Activated CD4-positive, alpha-beta T cell treated with anti-CD3 and anti-CD28 coated beads, Interleukin-2, amount 10 ng/mL, durations not matched to agents 24 days and 14 days (primary cell): ENCODE measurements around the gene CAMK2D. TPM values are rescaled to one million over a fixed set of nuclear protein-coding genes. Genes with fewer than 3 reads are reported as not detected.

Source experiments
- DNase-seq: peaks from one replicate; pipeline ENCODE4 v3.0.0; 2022
- H3K27ac Mint-ChIP-seq: one replicate; pipeline ENCODE4 v1.8.0; 2022; ENCODE audit warnings: mild to moderate bottlenecking, mixed read lengths
- H3K27me3 Mint-ChIP-seq: one replicate; pipeline ENCODE4 v1.8.0; 2022; ENCODE audit warnings: mixed read lengths
- H3K36me3 Mint-ChIP-seq: one replicate; pipeline ENCODE4 v1.8.0; 2022; ENCODE audit warnings: low read depth, mild to moderate bottlenecking, mixed read lengths
- H3K4me1 Mint-ChIP-seq: one replicate; pipeline ENCODE4 v1.8.0; 2021; ENCODE audit warnings: mixed read lengths
- H3K4me3 Mint-ChIP-seq: one replicate; pipeline ENCODE4 v1.8.0; 2022; ENCODE audit warnings: mild to moderate bottlenecking, moderate library complexity, mixed read lengths
- H3K9me3 Mint-ChIP-seq: one replicate; pipeline ENCODE4 v1.8.0; 2021; ENCODE audit warnings: mixed read lengths
- intact Hi-C: fragments of 100-400 bp; cut with micrococcal nuclease; formaldehyde crosslinking; loops from one replicate; pipeline ENCODE4 v1.15.1; 2023
- total RNA-seq: library from RNA; stranded (reverse); gene quantifications from 2 replicates; pipeline ENCODE4 v1.2.3, GENCODE V29; 2022

Gene CAMK2D
- total RNA-seq, 1 donor from 2014 or later, result 69.3 TPM

DNA sequence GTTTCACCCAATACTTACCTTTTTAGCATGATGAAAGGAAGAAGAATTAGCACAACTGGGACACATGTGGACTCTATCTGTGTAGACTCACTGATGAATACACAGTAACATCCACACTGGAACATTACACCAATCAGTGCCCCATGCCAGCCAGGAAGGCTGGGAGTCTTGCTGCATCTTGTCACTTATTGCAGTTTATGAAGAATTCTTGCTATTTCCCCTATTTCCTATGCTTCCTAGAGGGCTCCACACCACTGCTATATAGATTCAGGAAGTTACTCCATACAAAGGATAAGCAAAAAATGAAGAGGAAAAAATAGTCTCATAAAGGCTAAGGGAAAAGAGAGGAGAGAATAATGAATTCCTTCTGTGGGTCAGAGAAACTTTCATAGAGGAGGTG, 201.0 kb downstream of the CAMK2D start:
- Mint-ChIP-seq H3K27ac (no peak overlapping the region), H3K36me3 (peaks cover 32% of the 10 kb centered on the region), H3K9me3 (peaks cover 5% of the 10 kb centered on the region), H3K4me1 (peaks cover 31% of the 10 kb centered on the region), H3K27me3 (no peaks in the 10 kb centered on the region), H3K4me3 (no peak overlapping the region)
- DNase-seq, result no peak
- intact Hi-C loops, result no loop called here

DNA sequence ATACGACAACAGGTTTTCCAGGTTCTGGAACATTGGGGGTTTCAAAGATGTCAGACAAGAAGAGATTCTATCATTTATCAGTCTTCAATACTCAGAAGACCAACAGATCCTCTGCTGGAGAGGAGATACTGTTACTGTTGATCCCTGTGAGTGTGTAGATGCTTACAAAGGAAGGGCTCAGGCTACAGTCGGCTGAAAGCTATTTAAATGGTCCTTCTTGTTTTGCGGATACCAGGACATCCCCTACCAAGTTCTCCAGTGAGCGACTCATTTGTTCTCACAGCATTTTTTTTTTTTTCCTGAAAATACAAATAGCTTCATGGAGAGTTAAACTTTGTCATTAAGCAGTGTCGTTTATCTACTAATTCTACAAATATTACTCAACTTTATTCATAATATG, 201.6 kb downstream of the CAMK2D start:
- DNase-seq, result no peak
- intact Hi-C loops, result no loop called here
- Mint-ChIP-seq H3K27me3 (no peaks in the 10 kb centered on the region), H3K27ac (no peak overlapping the region), H3K4me3 (no peak overlapping the region), H3K36me3 (peaks cover 33% of the 10 kb centered on the region), H3K9me3 (peaks cover 5% of the 10 kb centered on the region), H3K4me1 (peaks cover 25% of the 10 kb centered on the region)

- intact Hi-C loops, result no loop called here
- peaks cover 30% of the 10 kb centered on the region for H3K36me3 Mint-ChIP-seq
- no peak for DNase-seq
- H3K27ac Mint-ChIP-seq, result no peak overlapping the region
- no peak overlapping the region for H3K4me3 Mint-ChIP-seq
- peaks cover 12% of the 10 kb centered on the region for H3K4me1 Mint-ChIP-seq
- no peaks in the 10 kb centered on the region for H3K9me3 Mint-ChIP-seq
- no peaks in the 10 kb centered on the region for H3K27me3 Mint-ChIP-seq
Observed at GRCh38 chr4:113556382-113557134, 205.0 kb downstream of the CAMK2D start.

DNA sequence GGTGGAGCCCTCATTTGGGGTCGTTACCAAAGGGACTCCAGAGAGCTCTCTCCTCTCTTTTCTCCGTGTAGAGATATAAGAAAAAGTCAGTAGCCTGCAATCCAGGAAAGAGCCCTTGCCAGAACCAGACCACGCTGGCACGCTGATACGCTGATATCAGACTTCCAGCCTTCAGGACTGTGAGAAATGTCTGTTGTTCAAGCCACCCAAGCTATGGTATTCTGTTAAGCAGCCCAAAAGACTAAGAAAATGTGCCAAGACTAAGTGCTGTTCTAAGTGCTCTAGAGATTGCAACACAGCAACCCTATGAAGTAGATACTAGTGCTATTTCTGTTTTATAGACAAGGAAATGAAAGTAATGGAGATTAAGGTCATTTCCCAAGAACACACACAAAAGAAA, 205.7 kb downstream of the CAMK2D start:
- Mint-ChIP-seq H3K36me3 (peaks cover 29% of the 10 kb centered on the region), H3K4me1 (peaks cover 12% of the 10 kb centered on the region)

GRCh38 chr4:113553082-113553481, 208.5 kb downstream of the CAMK2D start:
- Mint-ChIP-seq H3K4me3 (no peak overlapping the region), H3K9me3 (no peaks in the 10 kb centered on the region), H3K4me1 (peaks cover 16% of the 10 kb centered on the region), H3K27me3 (no peaks in the 10 kb centered on the region), H3K36me3 (peaks cover 32% of the 10 kb centered on the region), H3K27ac (no peak overlapping the region)
- DNase-seq, result no peak
- intact Hi-C loops, result no loop called here

More for the DNA sequence above, 205.7 kb downstream of the CAMK2D start:
- DNase-seq, result no peak
- Mint-ChIP-seq H3K9me3 (no peaks in the 10 kb centered on the region), H3K27me3 (no peaks in the 10 kb centered on the region), H3K4me3 (no peak overlapping the region), H3K27ac (no peak overlapping the region)
- intact Hi-C loops, result no loop called here

GRCh38 chr4:113550510-113550909, 211.0 kb downstream of the CAMK2D start:
- H3K4me3 Mint-ChIP-seq, result no peak overlapping the region
- DNase-seq, result no peak
- H3K9me3 Mint-ChIP-seq, result no peaks in the 10 kb centered on the region
- no peak overlapping the region for H3K27ac Mint-ChIP-seq
- peaks cover 25% of the 10 kb centered on the region for H3K36me3 Mint-ChIP-seq
- H3K27me3 Mint-ChIP-seq, result no peaks in the 10 kb centered on the region
- peaks cover 21% of the 10 kb centered on the region for H3K4me1 Mint-ChIP-seq
- intact Hi-C loops, result no loop called here

GRCh38 chr4:113548303-113548702, 213.2 kb downstream of the CAMK2D start:
- H3K36me3 Mint-ChIP-seq, result peaks cover 31% of the 10 kb centered on the region

DNA sequence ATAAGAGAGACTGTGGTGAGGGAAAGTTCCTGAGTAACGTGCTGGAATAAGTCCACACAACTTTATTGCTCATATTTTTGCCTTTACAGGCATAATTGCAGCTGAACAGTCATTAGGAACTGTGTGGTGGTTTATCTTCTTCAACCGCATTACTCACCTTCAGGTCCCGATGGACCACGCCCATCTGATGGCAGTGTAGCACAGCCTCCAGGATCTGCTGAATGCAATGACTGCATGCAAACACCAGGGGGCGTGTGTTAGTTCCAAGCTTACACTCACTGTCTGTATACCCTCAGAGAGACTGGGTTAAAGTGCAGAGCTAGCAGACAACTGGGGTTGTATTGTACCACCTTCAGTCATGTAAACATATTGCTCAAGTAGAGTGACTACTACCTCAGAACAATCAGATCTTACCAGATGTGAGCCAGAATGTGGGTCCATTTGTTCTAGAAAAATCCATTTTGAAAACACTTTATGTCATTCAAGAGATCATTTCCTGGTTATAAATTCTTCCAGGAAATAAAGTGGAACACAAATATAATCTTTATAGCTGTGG, 214.0 kb downstream of the CAMK2D start:
- intact Hi-C loops, result loop anchor here (1.0 to 5.0 kb wide), 12 partner anchors 8 to 1260 kb away; partner anchors contain the start of gene TIFA
- Mint-ChIP-seq H3K27me3 (no peaks in the 10 kb centered on the region), H3K9me3 (peaks cover 3% of the 10 kb centered on the region), H3K36me3 (peaks cover 33% of the 10 kb centered on the region), H3K4me3 (peak overlapping the region; percentile 17), H3K27ac (peak overlapping the region; percentile 25), H3K4me1 (peaks cover 23% of the 10 kb centered on the region)
- DNase-seq, result peak; percentile 96

More at GRCh38 chr4:113548303-113548702, 213.2 kb downstream of the CAMK2D start:
- no peak overlapping the region for H3K4me3 Mint-ChIP-seq
- H3K9me3 Mint-ChIP-seq, result no peaks in the 10 kb centered on the region
- no peaks in the 10 kb centered on the region for H3K27me3 Mint-ChIP-seq
- DNase-seq, result no peak
- H3K27ac Mint-ChIP-seq, result peak overlapping the region; percentile 1
- intact Hi-C loops, result loop anchor here (5.0 kb wide), 1 partner anchor 1261 kb away; the partner anchor contains the start of gene TIFA
- H3K4me1 Mint-ChIP-seq, result peaks cover 24% of the 10 kb centered on the region

GRCh38 chr4:113541933-113542332, 219.6 kb downstream of the CAMK2D start:
- intact Hi-C loops, result loop anchor here (1.0 kb wide), 4 partner anchors 66 to 220 kb away; no protein-coding TSS in a partner anchor
- Mint-ChIP-seq H3K36me3 (peaks cover 32% of the 10 kb centered on the region), H3K4me3 (no peak overlapping the region), H3K9me3 (peaks cover 3% of the 10 kb centered on the region), H3K27ac (no peak overlapping the region), H3K27me3 (no peaks in the 10 kb centered on the region), H3K4me1 (peaks cover 31% of the 10 kb centered on the region)
- DNase-seq, result no peak

DNA sequence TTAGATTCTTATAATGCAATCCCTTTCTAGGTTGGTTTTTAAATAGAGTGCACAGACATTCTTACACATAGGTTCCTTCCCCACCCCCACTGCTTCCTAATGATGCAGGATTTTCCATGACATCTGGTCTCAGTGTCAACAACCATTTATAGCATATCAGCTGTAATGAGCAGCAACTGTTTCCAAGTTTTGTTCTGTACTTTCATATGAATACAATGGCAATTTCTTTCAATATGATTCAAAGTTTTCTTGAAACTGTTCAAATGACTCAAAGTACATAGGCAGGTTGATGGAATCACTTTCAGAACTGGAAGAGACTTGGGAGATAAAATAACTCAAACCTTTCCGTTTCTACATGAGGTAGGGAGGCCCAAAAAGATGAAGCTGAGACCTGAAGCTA, 220.7 kb downstream of the CAMK2D start:
- intact Hi-C loops, result loop anchor here (1.0 kb wide), 4 partner anchors 67 to 221 kb away; no protein-coding TSS in a partner anchor
- DNase-seq, result peak; percentile 73
- H3K9me3 Mint-ChIP-seq, result peaks cover 3% of the 10 kb centered on the region
- H3K4me1 Mint-ChIP-seq, result peaks cover 32% of the 10 kb centered on the region
- peaks cover 35% of the 10 kb centered on the region for H3K36me3 Mint-ChIP-seq
- H3K4me3 Mint-ChIP-seq, result peak overlapping the region; percentile 29
- H3K27me3 Mint-ChIP-seq, result no peaks in the 10 kb centered on the region
- H3K27ac Mint-ChIP-seq, result peak overlapping the region; percentile 64

GRCh38 chr4:113539408-113539807, 222.1 kb downstream of the CAMK2D start:
- no peaks in the 10 kb centered on the region for H3K27me3 Mint-ChIP-seq
- H3K36me3 Mint-ChIP-seq, result peaks cover 36% of the 10 kb centered on the region
- peaks cover 3% of the 10 kb centered on the region for H3K9me3 Mint-ChIP-seq
- intact Hi-C loops, result loop anchor here (1.0 kb wide), 6 partner anchors 8 to 144 kb away; no protein-coding TSS in a partner anchor
- H3K4me1 Mint-ChIP-seq, result peaks cover 30% of the 10 kb centered on the region
- H3K27ac Mint-ChIP-seq, result peak overlapping the region; percentile 79
- no peak for DNase-seq
- peak overlapping the region; percentile 9 for H3K4me3 Mint-ChIP-seq

DNA sequence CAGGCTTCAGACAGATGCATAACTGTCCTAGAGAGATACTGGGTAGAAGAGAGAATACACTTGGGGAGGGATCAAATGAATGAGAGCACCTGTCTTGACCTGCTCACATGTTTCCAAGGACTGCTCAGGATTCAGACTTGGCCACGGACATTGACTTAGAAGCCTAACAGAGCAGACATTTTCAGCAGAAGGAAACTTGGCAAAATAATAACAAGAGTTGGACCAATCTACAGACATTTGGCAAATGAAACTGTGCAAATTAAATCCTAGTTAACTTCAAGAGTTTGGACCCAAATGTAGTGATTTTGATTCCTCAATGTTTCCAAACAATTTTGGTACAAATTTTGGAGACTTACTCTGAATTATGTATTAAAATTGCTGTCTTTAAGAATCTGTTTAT, 223.9 kb downstream of the CAMK2D start:
- Mint-ChIP-seq H3K9me3 (peaks cover 1% of the 10 kb centered on the region), H3K36me3 (peaks cover 29% of the 10 kb centered on the region)

GRCh38 chr4:113537203-113537602, 224.3 kb downstream of the CAMK2D start:
- intact Hi-C loops, result no loop called here
- peaks cover 27% of the 10 kb centered on the region for H3K4me1 Mint-ChIP-seq
- H3K9me3 Mint-ChIP-seq, result no peaks in the 10 kb centered on the region
- peaks cover 32% of the 10 kb centered on the region for H3K36me3 Mint-ChIP-seq
- no peak for DNase-seq
- no peak overlapping the region for H3K27ac Mint-ChIP-seq
- H3K4me3 Mint-ChIP-seq, result no peak overlapping the region
- no peaks in the 10 kb centered on the region for H3K27me3 Mint-ChIP-seq

More for the DNA sequence above, 223.9 kb downstream of the CAMK2D start:
- intact Hi-C loops, result no loop called here
- no peak for DNase-seq
- Mint-ChIP-seq H3K4me1 (peaks cover 28% of the 10 kb centered on the region), H3K27ac (no peak overlapping the region), H3K4me3 (no peak overlapping the region), H3K27me3 (no peaks in the 10 kb centered on the region)

DNA sequence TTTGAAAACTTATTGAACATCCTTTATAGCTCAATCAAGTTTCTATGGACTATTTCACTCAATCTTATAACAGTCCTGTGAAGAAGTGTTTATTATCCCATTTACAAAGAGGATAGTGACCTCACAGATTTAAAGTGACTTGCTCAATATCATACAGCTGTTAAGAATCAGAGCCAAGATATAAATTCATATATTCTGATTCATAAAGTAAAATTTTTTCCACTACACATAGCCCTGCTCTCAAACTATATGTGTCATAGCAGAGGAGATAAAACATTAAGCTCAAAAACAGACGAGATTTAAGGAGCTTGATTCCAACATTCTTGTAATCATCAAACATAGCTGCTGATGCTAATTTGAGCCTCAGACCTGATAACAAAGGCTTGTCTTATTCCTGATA, 226.8 kb downstream of the CAMK2D start:
- DNase-seq, result no peak
- H3K4me3 Mint-ChIP-seq, result no peak overlapping the region
- H3K36me3 Mint-ChIP-seq, result peaks cover 43% of the 10 kb centered on the region
- peaks cover 17% of the 10 kb centered on the region for H3K4me1 Mint-ChIP-seq
- no peaks in the 10 kb centered on the region for H3K9me3 Mint-ChIP-seq
- intact Hi-C loops, result no loop called here
- H3K27me3 Mint-ChIP-seq, result no peaks in the 10 kb centered on the region
- no peak overlapping the region for H3K27ac Mint-ChIP-seq
